ENCODE measurements around the gene CD55.

DNA sequence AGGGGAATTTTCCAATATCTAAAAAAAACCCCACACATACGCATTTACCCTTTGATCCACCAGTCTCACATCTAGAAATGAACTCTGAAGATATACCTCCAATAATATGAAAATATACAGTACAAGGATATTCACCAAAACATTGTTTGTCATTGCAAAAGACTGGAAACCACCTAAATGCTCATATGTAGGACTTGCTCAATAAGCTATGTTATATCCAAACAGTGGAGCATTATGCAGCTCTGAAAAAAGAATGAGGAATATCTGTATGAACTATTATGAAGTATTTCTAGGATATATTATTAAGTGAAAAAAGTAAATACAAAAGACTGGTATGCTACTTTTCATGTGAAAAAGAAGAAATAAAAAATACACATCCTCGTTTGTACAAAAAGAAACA is 43.6 kb downstream of the CD55 start:
- no peak for TF ChIP-seq POLR2A (IDR thresholded peaks at IDR 0.05)
- TF ChIP-seq, protein P1, sequence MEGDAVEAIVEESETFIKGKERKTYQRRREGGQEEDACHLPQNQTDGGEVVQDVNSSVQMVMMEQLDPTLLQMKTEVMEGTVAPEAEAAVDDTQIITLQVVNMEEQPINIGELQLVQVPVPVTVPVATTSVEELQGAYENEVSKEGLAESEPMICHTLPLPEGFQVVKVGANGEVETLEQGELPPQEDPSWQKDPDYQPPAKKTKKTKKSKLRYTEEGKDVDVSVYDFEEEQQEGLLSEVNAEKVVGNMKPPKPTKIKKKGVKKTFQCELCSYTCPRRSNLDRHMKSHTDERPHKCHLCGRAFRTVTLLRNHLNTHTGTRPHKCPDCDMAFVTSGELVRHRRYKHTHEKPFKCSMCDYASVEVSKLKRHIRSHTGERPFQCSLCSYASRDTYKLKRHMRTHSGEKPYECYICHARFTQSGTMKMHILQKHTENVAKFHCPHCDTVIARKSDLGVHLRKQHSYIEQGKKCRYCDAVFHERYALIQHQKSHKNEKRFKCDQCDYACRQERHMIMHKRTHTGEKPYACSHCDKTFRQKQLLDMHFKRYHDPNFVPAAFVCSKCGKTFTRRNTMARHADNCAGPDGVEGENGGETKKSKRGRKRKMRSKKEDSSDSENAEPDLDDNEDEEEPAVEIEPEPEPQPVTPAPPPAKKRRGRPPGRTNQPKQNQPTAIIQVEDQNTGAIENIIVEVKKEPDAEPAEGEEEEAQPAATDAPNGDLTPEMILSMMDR (IDR thresholded peaks at IDR 0.05): no peak

Data from prostate gland (tissue), 2 donors.